Ecto neural progenitor cell (in vitro differentiated cells): Measurements from ENCODE around the gene APCDD1.
"Not testable (repeated sequence)": the region's sequence is repeated elsewhere in the genome, so short reads cannot be mapped to it uniquely, and the experiment has no call there.

ENCODE experiments used
- DNase-seq: peaks from one replicate; pipeline ENCODE4 v3.0.0-alpha.2; 2018; ENCODE audit warnings: low spot score

The APCDD1 gene

DNA sequence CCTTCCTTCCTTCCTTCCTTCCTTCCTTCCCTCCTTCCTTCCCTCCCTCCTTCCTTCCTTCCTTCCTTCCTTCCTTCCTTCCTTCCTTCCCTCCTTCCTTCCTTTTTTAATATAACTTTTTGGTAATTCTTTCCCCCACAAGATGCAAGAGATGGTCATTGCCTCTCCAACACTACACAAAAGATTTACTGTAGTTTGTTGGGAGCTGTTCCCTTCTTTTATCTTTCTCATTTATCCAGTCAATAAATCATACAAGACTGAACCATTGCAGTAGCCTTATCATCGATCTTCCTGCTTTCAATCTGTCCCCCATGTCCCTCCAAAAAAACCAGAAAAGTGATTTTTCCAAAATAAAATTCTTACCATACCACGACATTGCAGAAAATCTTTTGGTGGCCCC is 8.2 kb downstream of the APCDD1 start:
- DNase-seq, result no peak

- DNase-seq, result no peak
Measured at GRCh38 chr18:10463096-10463495, 8.7 kb downstream of the APCDD1 start.

- no peak for DNase-seq
Measured at GRCh38 chr18:10463741-10464140, 9.3 kb downstream of the APCDD1 start.

GRCh38 chr18:10464161-10464648 is 9.8 kb downstream of the APCDD1 start:
- DNase-seq, result not testable (repeated sequence)

DNA sequence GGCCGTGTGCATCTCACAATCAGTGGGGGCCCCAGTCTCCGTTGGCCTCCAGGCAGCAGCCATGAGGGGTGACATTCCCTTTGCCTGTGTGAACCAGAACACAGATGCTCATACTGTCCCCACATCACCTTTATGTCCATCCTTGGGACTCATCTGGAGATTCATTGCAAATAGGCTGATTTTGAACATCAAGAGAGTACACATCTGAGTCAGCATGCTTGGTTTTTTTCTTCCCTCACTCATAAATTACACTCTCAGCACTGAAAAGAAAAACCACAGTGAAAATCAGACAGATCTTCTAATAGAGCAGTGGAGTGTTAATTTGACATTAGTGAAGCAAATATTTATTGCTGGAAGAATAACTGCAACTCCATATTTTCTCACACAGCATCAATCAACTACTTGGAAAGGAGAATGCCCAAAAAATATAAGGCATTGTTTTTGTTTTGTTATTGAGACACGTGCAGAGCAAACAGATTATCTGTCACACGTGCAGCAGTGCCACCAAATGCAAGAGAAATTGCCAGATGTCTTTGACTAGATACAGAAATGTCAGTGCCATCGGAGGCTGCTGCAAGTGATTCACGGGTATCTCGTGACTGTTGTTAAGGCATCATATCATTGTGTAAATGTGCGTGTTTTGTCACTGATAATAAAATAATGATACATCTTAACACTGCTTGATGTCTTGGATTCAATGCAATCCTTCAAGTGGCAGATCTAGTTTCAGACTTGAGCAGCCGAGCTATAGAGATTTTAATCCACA is 10.9 kb downstream of the APCDD1 start:
- no peak for DNase-seq

- no peak for DNase-seq
Measured at GRCh38 chr18:10470429-10470828, 16.0 kb downstream of the APCDD1 start.

DNA sequence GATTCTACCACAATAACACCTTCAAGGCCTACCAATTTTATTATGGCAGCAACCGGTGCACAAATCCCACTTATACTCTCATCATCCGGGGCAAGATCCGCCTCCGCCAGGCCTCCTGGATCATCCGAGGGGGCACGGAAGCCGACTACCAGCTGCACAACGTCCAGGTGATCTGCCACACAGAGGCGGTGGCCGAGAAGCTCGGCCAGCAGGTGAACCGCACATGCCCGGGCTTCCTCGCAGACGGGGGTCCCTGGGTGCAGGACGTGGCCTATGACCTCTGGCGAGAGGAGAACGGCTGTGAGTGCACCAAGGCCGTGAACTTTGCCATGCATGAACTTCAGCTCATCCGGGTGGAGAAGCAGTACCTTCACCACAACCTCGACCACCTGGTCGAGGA is 17.1 kb downstream of the APCDD1 start:
- DNase-seq, result no peak

DNA sequence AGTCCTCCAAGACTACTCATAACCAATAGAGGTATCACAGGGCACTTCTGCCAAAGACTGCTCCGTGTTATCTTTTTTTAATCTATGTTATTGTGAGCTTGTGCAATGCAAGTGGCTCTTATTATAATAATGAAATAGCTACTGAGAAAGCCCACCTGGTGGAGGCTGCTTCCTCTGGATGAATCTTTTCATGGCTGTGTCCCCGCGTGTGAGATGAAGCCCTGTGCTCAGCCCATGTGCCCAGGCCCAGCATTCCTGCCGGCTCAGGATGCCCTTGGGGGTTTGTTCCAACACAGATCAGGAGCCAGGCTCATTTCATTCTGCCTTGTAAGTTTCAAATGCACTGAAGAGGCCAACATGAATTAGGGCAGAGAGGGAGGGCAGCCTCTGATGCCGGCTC is 18.7 kb downstream of the APCDD1 start:
- DNase-seq, result no peak

DNA sequence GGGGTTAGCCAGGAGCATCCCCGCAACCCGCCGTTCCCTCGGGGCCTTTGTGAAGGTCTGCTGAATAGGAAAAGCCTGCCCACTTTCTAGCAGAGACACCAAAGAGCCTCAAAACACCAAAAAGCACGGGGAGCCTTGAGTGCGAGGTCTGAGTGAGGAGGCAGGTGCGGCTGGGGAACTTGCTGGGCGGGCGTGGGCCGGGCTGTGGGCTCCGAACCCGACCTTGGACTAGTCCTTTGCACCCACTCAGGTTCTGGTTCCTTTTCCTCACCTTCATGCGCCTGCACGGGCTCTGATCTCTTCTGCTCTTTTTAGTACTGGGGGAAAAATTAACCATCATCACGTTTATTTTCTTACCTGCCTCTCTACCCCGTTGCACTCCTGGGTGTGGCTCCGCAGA is 19.9 kb downstream of the APCDD1 start:
- no peak for DNase-seq

GRCh38 chr18:10475276-10475653 is 20.8 kb downstream of the APCDD1 start:
- DNase-seq, result no peak

DNA sequence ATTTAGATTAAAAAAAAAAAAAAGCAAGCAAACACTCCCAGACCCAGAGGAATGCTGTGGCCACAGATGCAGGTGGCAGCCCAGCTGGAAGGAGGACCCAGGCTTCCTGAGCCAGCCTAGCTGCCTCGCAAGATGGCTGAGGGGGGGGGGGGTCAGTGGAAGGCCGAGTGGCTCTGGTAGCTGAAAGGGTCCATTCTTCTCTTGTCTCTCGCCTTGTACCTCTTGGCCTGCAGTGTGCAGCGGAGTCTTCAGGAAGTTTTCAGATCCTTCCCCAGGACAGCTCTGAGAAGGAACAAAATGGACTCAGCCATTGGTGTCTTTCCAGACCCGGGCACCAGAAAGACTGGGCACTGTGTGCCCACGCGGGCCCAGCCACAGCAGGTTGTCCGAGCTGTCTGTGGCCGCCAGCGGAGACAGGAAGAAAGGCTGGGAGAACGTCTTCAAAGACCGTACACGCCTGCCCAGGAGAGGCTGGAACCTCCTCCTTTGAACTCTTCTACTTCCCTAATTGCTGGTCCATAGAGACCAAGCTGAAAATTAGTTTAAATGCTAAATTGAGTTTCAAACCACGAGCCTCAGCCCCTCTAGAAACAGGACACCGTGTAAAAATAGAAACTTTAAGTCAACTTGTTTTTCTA is 21.3 kb downstream of the APCDD1 start:
- no peak for DNase-seq

GRCh38 chr18:10476338-10476791 is 21.9 kb downstream of the APCDD1 start:
- DNase-seq, result no peak

- DNase-seq, result no peak
Measured at GRCh38 chr18:10477121-10477862, 22.9 kb downstream of the APCDD1 start.

DNA sequence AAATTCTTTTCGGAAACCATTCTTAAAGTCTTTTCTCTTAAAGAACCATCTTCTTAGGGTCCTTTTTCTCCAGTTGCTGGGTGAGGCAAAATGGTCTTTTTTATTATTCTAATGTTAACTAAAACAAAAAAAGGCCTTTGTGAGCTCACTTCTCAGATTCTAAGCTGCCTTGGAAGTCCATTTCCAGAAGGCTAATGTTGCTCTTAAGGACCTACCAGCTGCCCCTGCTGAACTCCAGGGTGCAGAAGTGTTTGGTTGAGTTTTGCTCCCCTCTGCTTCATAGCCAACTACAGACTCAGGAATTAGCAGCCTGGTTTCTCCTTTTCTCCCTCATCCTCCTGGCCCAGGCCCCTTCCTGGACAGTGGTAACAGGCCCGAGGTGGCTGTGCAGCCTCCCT is 23.4 kb downstream of the APCDD1 start:
- no peak for DNase-seq

DNA sequence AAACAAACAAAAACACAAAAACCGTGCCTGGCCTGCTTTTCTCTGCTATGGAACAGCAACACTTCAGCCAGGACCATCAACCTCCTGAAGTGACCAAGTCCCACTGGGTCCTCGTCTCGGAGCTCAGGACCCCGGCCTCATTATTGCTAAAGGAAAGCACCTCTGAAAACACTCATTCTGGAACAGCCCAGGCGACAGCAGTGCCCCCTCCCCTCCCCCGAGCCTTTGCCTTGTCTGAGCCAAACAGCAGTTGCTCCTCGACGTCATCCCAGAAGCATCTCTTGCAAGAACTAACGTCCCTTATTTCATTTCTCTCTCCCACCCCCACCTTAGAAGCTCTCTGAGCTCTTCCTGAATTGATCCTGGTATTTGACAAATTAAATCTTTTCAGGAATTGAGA is 27.4 kb downstream of the APCDD1 start:
- DNase-seq, result no peak

GRCh38 chr18:10482363-10482984 is 28.0 kb downstream of the APCDD1 start:
- DNase-seq, result no peak

DNA sequence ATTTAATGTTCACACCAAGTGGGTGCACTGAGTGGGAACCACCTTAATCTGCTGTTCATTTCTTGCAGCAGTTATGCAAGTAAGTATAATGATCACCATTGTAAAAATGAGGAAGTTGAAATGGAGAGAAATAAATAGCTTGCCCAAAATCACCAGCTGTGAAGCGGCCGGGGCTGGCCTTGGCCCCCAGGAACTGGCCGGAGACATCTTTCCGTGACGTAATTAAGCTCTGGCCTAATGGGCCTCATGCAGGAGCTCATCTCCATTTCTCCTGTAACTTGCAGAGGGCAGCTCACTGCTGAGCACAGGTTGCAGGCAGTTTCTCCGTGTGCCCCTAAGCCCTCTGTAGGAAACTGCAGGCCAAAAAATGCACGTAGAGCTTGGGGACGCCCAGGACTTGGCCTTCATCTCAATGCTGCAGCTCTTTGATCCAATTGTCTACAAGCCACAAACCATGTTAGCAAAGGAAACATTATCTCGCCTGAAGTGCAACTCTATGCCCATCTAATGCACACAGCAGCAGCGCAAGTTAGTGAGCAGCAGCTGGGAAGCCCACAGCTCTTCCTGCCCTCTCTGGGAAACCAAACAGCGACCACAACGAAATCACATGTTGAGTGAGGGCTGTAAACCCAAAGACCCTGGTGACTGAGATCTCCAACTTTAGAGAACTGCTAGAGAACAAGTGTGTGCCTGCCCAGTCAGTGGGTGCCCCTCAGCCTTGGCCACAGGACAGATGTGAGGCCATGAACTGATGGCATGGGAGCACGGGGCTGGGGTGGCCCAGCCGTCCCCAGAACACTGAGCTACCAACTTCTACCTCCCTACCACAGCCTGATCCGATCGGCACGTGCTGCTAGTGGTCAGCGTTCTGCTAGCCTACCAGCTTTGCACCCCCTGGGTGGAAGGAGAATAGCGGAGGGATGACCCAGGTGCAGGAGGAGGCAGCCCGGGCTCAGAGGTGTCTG is 28.8 kb downstream of the APCDD1 start:
- no peak for DNase-seq

DNA sequence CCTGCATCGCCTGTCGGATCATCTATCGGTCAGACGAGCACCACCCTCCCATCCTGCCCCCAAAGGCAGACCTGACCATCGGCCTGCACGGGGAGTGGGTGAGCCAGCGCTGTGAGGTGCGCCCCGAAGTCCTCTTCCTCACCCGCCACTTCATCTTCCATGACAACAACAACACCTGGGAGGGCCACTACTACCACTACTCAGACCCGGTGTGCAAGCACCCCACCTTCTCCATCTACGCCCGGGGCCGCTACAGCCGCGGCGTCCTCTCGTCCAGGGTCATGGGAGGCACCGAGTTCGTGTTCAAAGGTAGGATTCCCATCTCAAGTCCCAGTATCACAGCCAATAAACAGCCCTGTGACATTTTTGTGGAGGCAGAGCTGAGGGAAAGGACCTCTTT is 31.0 kb downstream of the APCDD1 start:
- no peak for DNase-seq

DNA sequence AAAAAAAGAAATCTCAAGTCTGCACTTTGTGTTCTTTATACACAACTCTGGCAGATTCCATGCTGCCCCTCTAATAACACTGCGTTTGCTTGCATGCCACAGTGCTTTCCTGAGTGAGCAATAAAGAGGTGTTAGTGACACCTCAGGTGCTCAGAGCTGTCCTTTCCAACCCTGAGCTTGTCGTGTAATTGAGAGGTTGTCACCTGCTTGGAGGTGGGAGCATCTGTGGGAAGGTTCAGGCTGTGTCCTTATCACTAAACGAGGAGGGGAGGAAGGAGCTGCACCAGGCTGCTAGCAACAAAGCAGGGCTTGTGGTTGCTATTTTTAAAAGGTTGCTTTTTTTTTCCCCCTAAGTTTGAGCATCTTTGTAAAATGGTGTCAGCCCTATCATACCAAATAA is 31.9 kb downstream of the APCDD1 start:
- DNase-seq, result no peak

GRCh38 chr18:10487154-10487553 is 32.7 kb downstream of the APCDD1 start:
- DNase-seq, result no peak

DNA sequence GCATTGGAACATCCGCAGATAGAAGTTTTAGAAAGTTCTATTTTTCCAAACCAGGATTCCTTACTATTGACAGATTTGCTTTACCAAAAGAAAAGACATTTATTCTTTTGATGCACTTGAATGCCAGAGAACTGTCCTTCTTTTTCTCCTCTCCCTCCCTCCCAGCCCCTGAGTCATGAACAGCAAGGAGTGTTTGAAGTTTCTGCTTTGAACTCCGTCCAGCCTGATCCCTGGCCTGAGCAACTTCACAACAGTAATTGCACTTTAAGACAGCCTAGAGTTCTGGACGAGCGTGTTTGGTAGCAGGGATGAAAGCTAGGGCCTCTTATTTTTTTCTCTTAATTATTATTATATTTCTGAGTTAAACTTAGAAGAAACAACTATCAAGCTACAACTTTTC is 33.6 kb downstream of the APCDD1 start:
- no peak for DNase-seq
